Osteocyte (in vitro differentiated cells): ENCODE results near the gene BIRC6. TPM values are rescaled to one million over a fixed set of nuclear protein-coding genes. Genes with fewer than 3 reads are reported as not detected.
A peak's percentile ranks its signal among the peaks of the same experiment; 100 is the strongest.

Experiments used
- DNase-seq: peaks from one replicate; pipeline ENCODE4 v3.0.0; 2021; ENCODE audit warnings: mixed read lengths; ENCODE audit not compliant: unreplicated experiment; ENCODE audit errors: extremely low spot score
- H3K27ac Mint-ChIP-seq: one replicate; pipeline ENCODE4 v1.8.0; 2021; ENCODE audit warnings: mild to moderate bottlenecking, mixed read lengths; ENCODE audit not compliant: unreplicated experiment
- H3K27me3 Mint-ChIP-seq: one replicate; pipeline ENCODE4 v1.8.0; 2021; ENCODE audit warnings: mixed read lengths; ENCODE audit not compliant: unreplicated experiment
- H3K36me3 Mint-ChIP-seq: one replicate; pipeline ENCODE4 v1.8.0; 2021; ENCODE audit warnings: mixed read lengths; ENCODE audit not compliant: unreplicated experiment
- H3K4me1 Mint-ChIP-seq: one replicate; pipeline ENCODE4 v1.8.0; 2021; ENCODE audit warnings: mixed read lengths; ENCODE audit not compliant: unreplicated experiment
- H3K4me3 Mint-ChIP-seq: one replicate; pipeline ENCODE4 v1.8.0; 2021; ENCODE audit warnings: mild to moderate bottlenecking, moderate library complexity, mixed read lengths; ENCODE audit not compliant: unreplicated experiment
- H3K9me3 Mint-ChIP-seq: one replicate; pipeline ENCODE4 v1.8.0; 2021; ENCODE audit warnings: mixed read lengths; ENCODE audit not compliant: unreplicated experiment
- total RNA-seq: library from RNA; stranded (reverse); gene quantifications from 2 replicates; pipeline ENCODE4 v1.2.1, GENCODE V29; 2021
- TF ChIP-seq, protein P1 (sequence below): fragments of 200-600 bp; sonication (generic); IDR thresholded peaks from 2 replicates; pipeline ENCODE4 v1.5.0; 2021; ENCODE audit warnings: antibody characterized with exemption, mild to moderate bottlenecking, moderate library complexity

Gene BIRC6
- total RNA-seq, 1 donor from 2014 or later = 98.8 TPM

GRCh38 chr2:32377928-32378327, 21.1 kb downstream of the BIRC6 start:
- Mint-ChIP-seq H3K36me3 (peaks cover 8% of the 10 kb centered on the region), H3K27ac (no peak overlapping the region), H3K4me3 (no peak overlapping the region), H3K9me3 (no peaks in the 10 kb centered on the region), H3K4me1 (peaks cover 22% of the 10 kb centered on the region), H3K27me3 (no peaks in the 10 kb centered on the region)
- no peak for DNase-seq
- TF ChIP-seq, protein P1, sequence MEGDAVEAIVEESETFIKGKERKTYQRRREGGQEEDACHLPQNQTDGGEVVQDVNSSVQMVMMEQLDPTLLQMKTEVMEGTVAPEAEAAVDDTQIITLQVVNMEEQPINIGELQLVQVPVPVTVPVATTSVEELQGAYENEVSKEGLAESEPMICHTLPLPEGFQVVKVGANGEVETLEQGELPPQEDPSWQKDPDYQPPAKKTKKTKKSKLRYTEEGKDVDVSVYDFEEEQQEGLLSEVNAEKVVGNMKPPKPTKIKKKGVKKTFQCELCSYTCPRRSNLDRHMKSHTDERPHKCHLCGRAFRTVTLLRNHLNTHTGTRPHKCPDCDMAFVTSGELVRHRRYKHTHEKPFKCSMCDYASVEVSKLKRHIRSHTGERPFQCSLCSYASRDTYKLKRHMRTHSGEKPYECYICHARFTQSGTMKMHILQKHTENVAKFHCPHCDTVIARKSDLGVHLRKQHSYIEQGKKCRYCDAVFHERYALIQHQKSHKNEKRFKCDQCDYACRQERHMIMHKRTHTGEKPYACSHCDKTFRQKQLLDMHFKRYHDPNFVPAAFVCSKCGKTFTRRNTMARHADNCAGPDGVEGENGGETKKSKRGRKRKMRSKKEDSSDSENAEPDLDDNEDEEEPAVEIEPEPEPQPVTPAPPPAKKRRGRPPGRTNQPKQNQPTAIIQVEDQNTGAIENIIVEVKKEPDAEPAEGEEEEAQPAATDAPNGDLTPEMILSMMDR = no peak

DNA sequence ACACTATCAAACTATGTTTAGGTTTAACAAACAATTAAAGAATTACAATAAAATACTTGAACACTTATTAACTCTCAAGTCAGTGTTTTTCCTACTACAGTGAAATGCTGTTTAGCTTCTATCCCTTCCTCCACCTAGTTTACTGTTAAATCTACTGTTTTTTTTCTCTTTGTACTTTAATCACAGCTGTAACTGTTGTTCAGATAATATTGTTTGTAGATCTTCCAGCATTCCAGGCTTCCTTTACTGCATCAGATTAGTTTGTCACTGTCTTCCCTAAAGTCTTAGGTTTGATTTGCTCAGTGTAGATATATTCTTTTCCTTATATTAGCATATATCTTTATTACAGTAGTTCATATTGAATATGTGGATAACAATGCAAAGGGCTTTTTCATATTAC, 22.5 kb downstream of the BIRC6 start:
- no peak overlapping the region for H3K4me3 Mint-ChIP-seq
- H3K36me3 Mint-ChIP-seq = peaks cover 14% of the 10 kb centered on the region
- TF ChIP-seq, protein P1 = no peak
- peak overlapping the region; percentile 38 for H3K27ac Mint-ChIP-seq
- no peak for DNase-seq
- no peaks in the 10 kb centered on the region for H3K9me3 Mint-ChIP-seq
- no peaks in the 10 kb centered on the region for H3K27me3 Mint-ChIP-seq
- peaks cover 22% of the 10 kb centered on the region for H3K4me1 Mint-ChIP-seq

- Mint-ChIP-seq H3K36me3 (peaks cover 34% of the 10 kb centered on the region), H3K4me1 (peaks cover 6% of the 10 kb centered on the region), H3K4me3 (no peak overlapping the region), H3K9me3 (no peaks in the 10 kb centered on the region), H3K27me3 (no peaks in the 10 kb centered on the region), H3K27ac (no peak overlapping the region)
- TF ChIP-seq, protein P1 = no peak
- DNase-seq = no peak
Observed at GRCh38 chr2:32383858-32384257, 27.0 kb downstream of the BIRC6 start.

- DNase-seq = no peak
- peaks cover under 1% of the 10 kb centered on the region for H3K4me1 Mint-ChIP-seq
- H3K27me3 Mint-ChIP-seq = no peaks in the 10 kb centered on the region
- H3K27ac Mint-ChIP-seq = no peak overlapping the region
- H3K4me3 Mint-ChIP-seq = no peak overlapping the region
- peaks cover 34% of the 10 kb centered on the region for H3K36me3 Mint-ChIP-seq
- TF ChIP-seq, protein P1 = no peak
- H3K9me3 Mint-ChIP-seq = no peaks in the 10 kb centered on the region
Observed at GRCh38 chr2:32384529-32384928, 27.7 kb downstream of the BIRC6 start.

- Mint-ChIP-seq H3K9me3 (no peaks in the 10 kb centered on the region), H3K27ac (no peak overlapping the region), H3K36me3 (peaks cover 36% of the 10 kb centered on the region), H3K4me1 (no peaks in the 10 kb centered on the region), H3K4me3 (no peak overlapping the region), H3K27me3 (no peaks in the 10 kb centered on the region)
- DNase-seq = no peak
- TF ChIP-seq, protein P1 = no peak
Observed at GRCh38 chr2:32386739-32387138, 29.9 kb downstream of the BIRC6 start.
